ENCODE data around the gene ZNF423.

DNA sequence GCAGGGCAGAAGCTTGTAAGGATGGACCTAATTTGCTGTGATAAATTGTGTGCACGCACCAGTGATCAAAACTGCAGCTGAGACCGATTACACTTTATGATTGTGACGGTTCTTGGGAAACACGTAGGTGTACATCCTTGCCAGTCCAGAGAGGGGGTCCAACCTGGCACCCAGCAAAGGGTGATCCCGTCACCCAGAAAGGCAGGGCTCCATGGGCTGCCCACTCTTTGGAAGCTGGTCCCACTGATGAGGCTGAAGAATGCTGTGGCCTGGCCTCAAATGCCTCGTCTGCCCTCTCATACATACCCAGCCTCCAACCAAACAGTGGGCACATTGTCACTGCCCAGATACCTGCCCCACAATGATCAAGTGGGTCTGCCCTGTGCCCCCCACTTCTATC, 350.4 kb downstream of the ZNF423 start:
- TF ChIP-seq, protein P1, sequence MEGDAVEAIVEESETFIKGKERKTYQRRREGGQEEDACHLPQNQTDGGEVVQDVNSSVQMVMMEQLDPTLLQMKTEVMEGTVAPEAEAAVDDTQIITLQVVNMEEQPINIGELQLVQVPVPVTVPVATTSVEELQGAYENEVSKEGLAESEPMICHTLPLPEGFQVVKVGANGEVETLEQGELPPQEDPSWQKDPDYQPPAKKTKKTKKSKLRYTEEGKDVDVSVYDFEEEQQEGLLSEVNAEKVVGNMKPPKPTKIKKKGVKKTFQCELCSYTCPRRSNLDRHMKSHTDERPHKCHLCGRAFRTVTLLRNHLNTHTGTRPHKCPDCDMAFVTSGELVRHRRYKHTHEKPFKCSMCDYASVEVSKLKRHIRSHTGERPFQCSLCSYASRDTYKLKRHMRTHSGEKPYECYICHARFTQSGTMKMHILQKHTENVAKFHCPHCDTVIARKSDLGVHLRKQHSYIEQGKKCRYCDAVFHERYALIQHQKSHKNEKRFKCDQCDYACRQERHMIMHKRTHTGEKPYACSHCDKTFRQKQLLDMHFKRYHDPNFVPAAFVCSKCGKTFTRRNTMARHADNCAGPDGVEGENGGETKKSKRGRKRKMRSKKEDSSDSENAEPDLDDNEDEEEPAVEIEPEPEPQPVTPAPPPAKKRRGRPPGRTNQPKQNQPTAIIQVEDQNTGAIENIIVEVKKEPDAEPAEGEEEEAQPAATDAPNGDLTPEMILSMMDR (IDR thresholded peaks at IDR 0.05; ENCODE audit: borderline replicate concordance, extremely low read depth, low read length, poor library complexity, severe bottlenecking), result no peak
- TF ChIP-seq EZH2 (IDR thresholded peaks at IDR 0.05; ENCODE audit: borderline replicate concordance, low read depth, low read length, severe bottlenecking), result no peak
